OCI-LY1 (cell line): ENCODE results near the gene ASCL5.

Experiments used
- CTCF ChIP-seq: fragments of 200-600 bp; sonication (generic), shearing (Covaris generic); IDR thresholded peaks from 2 replicates; pipeline ENCODE4 v1.5.1; 2017; ENCODE audit warnings: mild to moderate bottlenecking, antibody characterized with exemption, low read length, moderate library complexity, mixed read lengths
- EZH2 ChIP-seq: fragments of 200-600 bp; sonication (generic), shearing (Covaris generic); IDR thresholded peaks from 2 replicates; pipeline ENCODE4 v1.8.0; 2017; ENCODE audit warnings: borderline replicate concordance, mixed run types, mild to moderate bottlenecking, antibody characterized with exemption, low read length, moderate library complexity, mixed read lengths

GRCh38 chr1:201088395-201088794, 38.6 kb downstream of the ASCL5 start:
- no peak for TF ChIP-seq CTCF
- no peak for TF ChIP-seq EZH2
